ENCODE measurements around the gene MYF5.

DNA sequence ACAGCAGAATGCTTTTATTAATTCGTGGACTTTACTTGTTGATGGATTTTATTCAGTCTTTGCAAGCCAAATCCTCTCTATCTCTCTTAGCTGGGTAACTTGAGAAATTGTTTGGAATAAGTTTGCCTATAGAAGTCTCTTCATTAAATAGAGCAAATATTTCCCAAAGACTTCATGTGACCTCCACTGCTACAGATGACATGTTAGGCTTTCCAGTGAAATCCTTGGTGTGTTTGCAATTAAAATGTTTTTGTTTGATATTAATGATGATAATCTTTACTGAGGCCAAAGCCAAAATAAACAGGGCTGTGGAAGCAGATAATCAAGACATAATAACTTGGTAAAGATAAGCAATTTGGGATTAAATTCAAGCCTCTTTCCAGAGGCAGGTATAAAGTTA is 4.8 kb upstream of the MYF5 start:
- TF ChIP-seq POLR2A (IDR thresholded peaks at IDR 0.05; ENCODE audit: low read depth, low read length) = no peak
- TF ChIP-seq, protein P1, sequence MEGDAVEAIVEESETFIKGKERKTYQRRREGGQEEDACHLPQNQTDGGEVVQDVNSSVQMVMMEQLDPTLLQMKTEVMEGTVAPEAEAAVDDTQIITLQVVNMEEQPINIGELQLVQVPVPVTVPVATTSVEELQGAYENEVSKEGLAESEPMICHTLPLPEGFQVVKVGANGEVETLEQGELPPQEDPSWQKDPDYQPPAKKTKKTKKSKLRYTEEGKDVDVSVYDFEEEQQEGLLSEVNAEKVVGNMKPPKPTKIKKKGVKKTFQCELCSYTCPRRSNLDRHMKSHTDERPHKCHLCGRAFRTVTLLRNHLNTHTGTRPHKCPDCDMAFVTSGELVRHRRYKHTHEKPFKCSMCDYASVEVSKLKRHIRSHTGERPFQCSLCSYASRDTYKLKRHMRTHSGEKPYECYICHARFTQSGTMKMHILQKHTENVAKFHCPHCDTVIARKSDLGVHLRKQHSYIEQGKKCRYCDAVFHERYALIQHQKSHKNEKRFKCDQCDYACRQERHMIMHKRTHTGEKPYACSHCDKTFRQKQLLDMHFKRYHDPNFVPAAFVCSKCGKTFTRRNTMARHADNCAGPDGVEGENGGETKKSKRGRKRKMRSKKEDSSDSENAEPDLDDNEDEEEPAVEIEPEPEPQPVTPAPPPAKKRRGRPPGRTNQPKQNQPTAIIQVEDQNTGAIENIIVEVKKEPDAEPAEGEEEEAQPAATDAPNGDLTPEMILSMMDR (IDR thresholded peaks at IDR 0.05; ENCODE audit: extremely low read depth in 1 of 2, insufficient read depth in 1 of 2, low read depth in 1 of 2, low read length in 2 of 2) = no peak
- no peak for TF ChIP-seq EZH2 (IDR thresholded peaks at IDR 0.05; ENCODE audit: borderline replicate concordance, low read depth, low read length, severe bottlenecking)
- TF ChIP-seq POLR2AphosphoS5 (IDR thresholded peaks at IDR 0.05; ENCODE audit: insufficient read depth, low read depth, low read length) = no peak
- no peak for TF ChIP-seq FOS (IDR thresholded peaks at IDR 0.05; ENCODE audit: borderline replicate concordance, insufficient read depth, low read length)
